Measurements from ENCODE around the gene TMEM131L. TPM values are rescaled to one million over a fixed set of nuclear protein-coding genes. Genes with fewer than 3 reads are reported as not detected.

TMEM131L gene
- polyA plus RNA-seq, 4 donors = 26.3 to 35.5 (median 26.9) TPM

- no peak for DNase-seq (ENCODE audit: low read depth in 4 of 4, low spot score in 3 of 4)
These were observed 5.5 kb downstream of the TMEM131L start for GRCh38 chr4:153471698-153472093.

- no peak for DNase-seq (ENCODE audit: low read depth in 4 of 4, low spot score in 3 of 4)
These were observed 6.2 kb downstream of the TMEM131L start for GRCh38 chr4:153472122-153473037.

GRCh38 chr4:153474251-153474650 lies 8.1 kb downstream of the TMEM131L start:
- no peak for DNase-seq (ENCODE audit: low read depth in 4 of 4, low spot score in 3 of 4)

- no peak for DNase-seq (ENCODE audit: low read depth in 4 of 4, low spot score in 3 of 4)
These were observed 10.8 kb downstream of the TMEM131L start for GRCh38 chr4:153476829-153477574.

- DNase-seq (ENCODE audit: low read depth in 4 of 4, low spot score in 3 of 4) = no peak
These were observed 12.9 kb downstream of the TMEM131L start for GRCh38 chr4:153479101-153479500.

GRCh38 chr4:153480704-153481103 lies 14.5 kb downstream of the TMEM131L start:
- DNase-seq (ENCODE audit: low read depth in 4 of 4, low spot score in 3 of 4) = no peak

GRCh38 chr4:153481478-153481877 lies 15.3 kb downstream of the TMEM131L start:
- no peak for DNase-seq (ENCODE audit: low read depth in 4 of 4, low spot score in 3 of 4)

GRCh38 chr4:153483432-153484418 lies 17.6 kb downstream of the TMEM131L start:
- DNase-seq (ENCODE audit: low read depth in 4 of 4, low spot score in 3 of 4) = no peak

GRCh38 chr4:153485359-153485758 lies 19.2 kb downstream of the TMEM131L start:
- DNase-seq (ENCODE audit: low read depth in 4 of 4, low spot score in 3 of 4) = no peak

- no peak for DNase-seq (ENCODE audit: low read depth in 4 of 4, low spot score in 3 of 4)
These were observed 19.7 kb downstream of the TMEM131L start for GRCh38 chr4:153485860-153486259.

- no peak for DNase-seq (ENCODE audit: low read depth in 4 of 4, low spot score in 3 of 4)
These were observed 20.4 kb downstream of the TMEM131L start for GRCh38 chr4:153486281-153487151.

GRCh38 chr4:153488006-153488891 lies 22.1 kb downstream of the TMEM131L start:
- no peak for DNase-seq (ENCODE audit: low read depth in 4 of 4, low spot score in 3 of 4)

- no peak for DNase-seq (ENCODE audit: low read depth in 4 of 4, low spot score in 3 of 4)
These were observed 23.8 kb downstream of the TMEM131L start for GRCh38 chr4:153489856-153490558.

GRCh38 chr4:153490985-153491483 lies 24.9 kb downstream of the TMEM131L start:
- DNase-seq (ENCODE audit: low read depth in 4 of 4, low spot score in 3 of 4) = no peak

GRCh38 chr4:153494562-153494961 lies 28.4 kb downstream of the TMEM131L start:
- no peak for DNase-seq (ENCODE audit: low read depth in 4 of 4, low spot score in 3 of 4)

- DNase-seq (ENCODE audit: low read depth in 4 of 4, low spot score in 3 of 4) = no peak
These were observed 29.5 kb downstream of the TMEM131L start for GRCh38 chr4:153495480-153496193.

- no peak for DNase-seq (ENCODE audit: low read depth in 4 of 4, low spot score in 3 of 4)
These were observed 31.0 kb downstream of the TMEM131L start for GRCh38 chr4:153497091-153497531.
